HL-60 (cell line): ENCODE results near the gene PTPRG.

Experiments
- CTCF ChIP-seq: IDR thresholded peaks from one replicate; pipeline ENCODE4 v1.5.1; 2011; ENCODE audit warnings: low read length, control low read depth, inconsistent platforms; ENCODE audit not compliant: insufficient read depth
- POLR2AphosphoS5 ChIP-seq: IDR thresholded peaks from 2 replicates; pipeline ENCODE4 v1.6.1; 2012; ENCODE audit warnings: low read depth
- REST ChIP-seq: IDR thresholded peaks from 2 replicates; pipeline ENCODE4 v1.6.1; 2012; ENCODE audit warnings: low read depth; ENCODE audit not compliant: insufficient replicate concordance

- TF ChIP-seq CTCF (no peak), REST (no peak), POLR2AphosphoS5 (no peak)
These were observed 71.3 kb downstream of the PTPRG start for GRCh38 chr3:61632568-61633175.
